ENCODE data around the gene ZNRD2.

- TF ChIP-seq CTCF (IDR thresholded peaks at IDR 0.05) (no peak), POLR2A (IDR thresholded peaks at IDR 0.05) (no peak)
Measured at GRCh38 chr11:65584723-65585171, 14.5 kb downstream of the ZNRD2 start.
